ENCODE results near the gene KTI12.
"Not testable (repeated sequence)": the region's sequence is repeated elsewhere in the genome, so short reads cannot be mapped to it uniquely, and the experiment has no call there.

KTI12 gene

GRCh38 chr1:52041551-52042185, 8.1 kb upstream of the KTI12 start:
- DNase-seq, result no peak

GRCh38 chr1:52037909-52038308, 4.3 kb upstream of the KTI12 start:
- DNase-seq, result no peak

- no peak for DNase-seq
These were observed 3.8 kb upstream of the KTI12 start for GRCh38 chr1:52037402-52037814.

GRCh38 chr1:52034050-52034384, 407 bp upstream of the KTI12 start:
- no peak for DNase-seq

GRCh38 chr1:52032785-52033131, 852 bp downstream of the KTI12 start:
- peak in 23 of 56 donors; percentile 1 to 47 (median 28) for DNase-seq

- peak in 1 of 56 donors; percentile 5 for DNase-seq
These were observed 1.4 kb downstream of the KTI12 start for GRCh38 chr1:52032124-52032784.

GRCh38 chr1:52028839-52029238, 4.8 kb downstream of the KTI12 start:
- DNase-seq, result not testable (repeated sequence)

GRCh38 chr1:52028328-52028727, 5.3 kb downstream of the KTI12 start:
- DNase-seq, result no peak

- DNase-seq, result no peak
These were observed 7.3 kb downstream of the KTI12 start for GRCh38 chr1:52026278-52026677.

- DNase-seq, result no peak
These were observed 11.5 kb downstream of the KTI12 start for GRCh38 chr1:52022133-52022532.

- DNase-seq, result no peak
These were observed 25.4 kb downstream of the KTI12 start for GRCh38 chr1:52008071-52008809.

- DNase-seq, result no peak
These were observed 26.2 kb downstream of the KTI12 start for GRCh38 chr1:52007215-52008002.

GRCh38 chr1:52006081-52006553, 27.5 kb downstream of the KTI12 start:
- not testable (repeated sequence) for DNase-seq

GRCh38 chr1:52005548-52005947, 28.1 kb downstream of the KTI12 start:
- not testable (repeated sequence) for DNase-seq

- DNase-seq, result no peak
These were observed 29.7 kb downstream of the KTI12 start for GRCh38 chr1:52003877-52004276.

GRCh38 chr1:52002038-52002917, 31.3 kb downstream of the KTI12 start:
- DNase-seq, result peak in 29 of 56 donors; percentile 0 to 60 (median 9)

- DNase-seq, result no peak
These were observed 34.9 kb downstream of the KTI12 start for GRCh38 chr1:51998701-51999100.

GRCh38 chr1:51997974-51998382, 35.6 kb downstream of the KTI12 start:
- DNase-seq, result no peak

- DNase-seq, result peak in 8 of 56 donors; percentile 0 to 60 (median 17)
These were observed 43.1 kb downstream of the KTI12 start, which contains the start of gene RAB3B for GRCh38 chr1:51990478-51990965. Gene RAB3B (minus strand): TSS chr1:51990700. CDS start chr1:51977117, 13,583 bp downstream.

All from nucleus accumbens (tissue), 56 donors.